ENCODE data around the gene RAF1. TPM values are rescaled to one million over a fixed set of nuclear protein-coding genes. Genes with fewer than 3 reads are reported as not detected.
"Not testable (repeated sequence)": the region's sequence is repeated elsewhere in the genome, so short reads cannot be mapped to it uniquely, and the experiment has no call there.

RAF1 gene
- total RNA-seq: 144 TPM
- long read RNA-seq, transcript RAF1-203 (16 exons, 2,354 nt): minor isoform, 6 of 143 reads
- long read RNA-seq, transcript RAF1-201 (17 exons, 3,300 nt): major isoform, 102 of 143 reads
- long read RNA-seq, partial matches to known transcripts: 19 of 143 reads
- long read RNA-seq, other reads (novel, unspliced or antisense): 15 of 143 reads

- ATAC-seq (peak; percentile 97), DNase-seq (ENCODE audit: missing footprints) (peak; percentile 99)
- intact Hi-C loops (cut with DNase I): loop anchor here (1.0 to 10.0 kb wide), 5 partner anchors 37 to 509 kb away; partner anchors contain the start of genes MKRN2 and TIMP4
Measured at GRCh38 chr3:12663936-12664908, at the start of gene RAF1. Gene RAF1 (minus strand): TSS chr3:12664117. CDS start chr3:12618721, 45,396 bp downstream.

GRCh38 chr3:12710062-12710461 lies 46.1 kb upstream of the RAF1 start:
- DNase-seq (ENCODE audit: missing footprints) (no peak), ATAC-seq (no peak)
- intact Hi-C loops (cut with DNase I): no loop called here

GRCh38 chr3:12709334-12709733 lies 45.4 kb upstream of the RAF1 start:
- DNase-seq (ENCODE audit: missing footprints): no peak
- no peak for ATAC-seq
- intact Hi-C loops (cut with DNase I): loop anchor here (5.0 to 10.0 kb wide), 4 partner anchors 58 to 155 kb away; partner anchors contain the start of genes MKRN2 and RPL32

GRCh38 chr3:12708584-12709192 lies 44.8 kb upstream of the RAF1 start:
- no peak for ATAC-seq
- no peak for DNase-seq (ENCODE audit: missing footprints)
- intact Hi-C loops (cut with DNase I): loop anchor here (5.0 to 10.0 kb wide), 4 partner anchors 59 to 154 kb away; partner anchors contain the start of genes MKRN2 and RPL32

GRCh38 chr3:12707449-12707848 lies 43.5 kb upstream of the RAF1 start:
- no peak for DNase-seq (ENCODE audit: missing footprints)
- intact Hi-C loops (cut with DNase I): loop anchor here (5.0 to 10.0 kb wide), 4 partner anchors 60 to 153 kb away; partner anchors contain the start of genes MKRN2 and RPL32
- ATAC-seq: no peak

- intact Hi-C loops (cut with DNase I): loop anchor here (5.0 to 10.0 kb wide), 4 partner anchors 61 to 152 kb away; partner anchors contain the start of genes MKRN2 and RPL32
- DNase-seq (ENCODE audit: missing footprints) (no peak), ATAC-seq (peak; percentile 85)
Measured at GRCh38 chr3:12706504-12707253, 42.8 kb upstream of the RAF1 start.

- ATAC-seq (no peak), DNase-seq (ENCODE audit: missing footprints) (no peak)
- intact Hi-C loops (cut with DNase I): loop anchor here (5.0 to 10.0 kb wide), 4 partner anchors 61 to 151 kb away; partner anchors contain the start of genes MKRN2 and RPL32
Measured at GRCh38 chr3:12705981-12706380, 42.1 kb upstream of the RAF1 start.

GRCh38 chr3:12705374-12705926 lies 41.5 kb upstream of the RAF1 start:
- ATAC-seq: no peak
- intact Hi-C loops (cut with DNase I): loop anchor here (5.0 to 10.0 kb wide), 4 partner anchors 62 to 151 kb away; partner anchors contain the start of genes MKRN2 and RPL32
- no peak for DNase-seq (ENCODE audit: missing footprints)

- intact Hi-C loops (cut with DNase I): loop anchor here (10.0 kb wide), 1 partner anchor 148 kb away; the partner anchor contains the start of gene MKRN2
- no peak for ATAC-seq
Measured at GRCh38 chr3:12702501-12702900, 38.6 kb upstream of the RAF1 start.

GRCh38 chr3:12701601-12702000 lies 37.7 kb upstream of the RAF1 start:
- intact Hi-C loops (cut with DNase I): loop anchor here (10.0 kb wide), 1 partner anchor 147 kb away; the partner anchor contains the start of gene MKRN2
- not testable (repeated sequence) for ATAC-seq; DNase-seq (ENCODE audit: missing footprints)

More at GRCh38 chr3:12702501-12702900, 38.6 kb upstream of the RAF1 start:
- no peak for DNase-seq (ENCODE audit: missing footprints)

- intact Hi-C loops (cut with DNase I): loop anchor here (10.0 kb wide), 1 partner anchor 146 kb away; the partner anchor contains the start of gene MKRN2
- no peak for ATAC-seq
- DNase-seq (ENCODE audit: missing footprints): no peak
Measured at GRCh38 chr3:12700800-12701199, 36.9 kb upstream of the RAF1 start.

- intact Hi-C loops (cut with DNase I): no loop called here
- ATAC-seq (no peak), DNase-seq (ENCODE audit: missing footprints) (no peak)
Measured at GRCh38 chr3:12695916-12696315, 32.0 kb upstream of the RAF1 start.

GRCh38 chr3:12695112-12695511 lies 31.2 kb upstream of the RAF1 start:
- intact Hi-C loops (cut with DNase I): no loop called here
- ATAC-seq: no peak
- no peak for DNase-seq (ENCODE audit: missing footprints)

GRCh38 chr3:12692444-12692843 lies 28.5 kb upstream of the RAF1 start:
- ATAC-seq (no peak), DNase-seq (ENCODE audit: missing footprints) (no peak)
- intact Hi-C loops (cut with DNase I): no loop called here

- DNase-seq (ENCODE audit: missing footprints): no peak
- ATAC-seq: no peak
- intact Hi-C loops (cut with DNase I): no loop called here
Measured at GRCh38 chr3:12689997-12690711, 26.2 kb upstream of the RAF1 start.

- ATAC-seq (no peak), DNase-seq (ENCODE audit: missing footprints) (no peak)
- intact Hi-C loops (cut with DNase I): no loop called here
Measured at GRCh38 chr3:12687948-12688347, 24.0 kb upstream of the RAF1 start.

- intact Hi-C loops (cut with DNase I): no loop called here
- ATAC-seq: no peak
- DNase-seq (ENCODE audit: missing footprints): no peak
Measured at GRCh38 chr3:12686096-12686495, 22.2 kb upstream of the RAF1 start.

Measured in Right ventricle myocardium inferior (tissue), 1 donor.